GM21447 (cell line): Measurements from ENCODE around the gene OR2V2.
A peak's percentile ranks its signal among the peaks of the same experiment; 100 is the strongest.

Experiments
- ATAC-seq: cut with Tn5 transposase; IDR thresholded peaks from one replicate; pipeline ENCODE4 v1.9.1; 2021; ENCODE audit not compliant: unreplicated experiment

Gene OR2V2

DNA sequence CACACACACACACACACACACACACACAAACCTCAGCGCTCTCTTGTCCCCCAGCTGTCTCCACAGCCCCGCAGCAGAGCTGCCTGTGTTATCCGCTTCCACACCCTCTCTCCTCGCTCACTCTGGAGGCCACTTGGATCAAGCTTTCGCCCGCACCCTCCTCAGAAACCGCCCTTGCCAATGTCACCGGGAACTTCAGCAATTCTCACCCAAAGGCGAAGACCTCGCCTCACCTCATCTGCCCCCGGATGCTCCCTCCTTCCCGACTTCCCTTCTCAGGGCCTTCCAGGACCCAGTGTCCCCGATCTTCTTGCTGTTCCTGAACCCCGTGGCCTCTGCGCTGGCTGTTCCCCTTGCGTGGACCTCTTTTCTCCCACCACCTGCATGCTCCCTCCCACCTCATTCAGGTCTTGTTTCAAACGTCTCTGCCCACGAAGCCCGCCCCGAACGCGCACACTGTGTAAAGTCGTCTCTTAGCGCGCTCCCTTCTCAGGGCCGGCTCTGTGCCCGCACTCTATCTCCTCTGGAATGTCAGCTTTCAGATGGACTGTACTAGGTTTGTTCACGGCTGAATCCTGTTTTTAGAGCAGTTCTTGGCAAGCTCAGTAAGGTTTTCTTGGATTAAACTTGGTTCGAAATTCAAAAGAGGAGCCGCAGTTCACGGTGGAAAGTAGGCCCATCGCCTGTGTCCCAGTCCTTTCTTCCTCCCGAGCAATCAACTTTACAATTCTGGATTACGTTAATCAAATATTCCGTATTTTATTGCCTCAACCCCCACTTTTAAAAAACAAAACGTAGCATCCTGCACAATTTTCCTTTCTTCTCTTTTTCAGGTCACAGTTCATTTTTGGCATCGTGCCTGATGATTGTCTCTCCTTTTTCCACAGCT, 58.6 kb downstream of the OR2V2 start:
- no peak for ATAC-seq

- ATAC-seq, result peak; percentile 38
Observed at GRCh38 chr5:181207214-181207959, 60.0 kb downstream of the OR2V2 start.

- no peak for ATAC-seq
Observed at GRCh38 chr5:181207960-181208253, 60.5 kb downstream of the OR2V2 start.
